HK-2 (cell line): ENCODE results near the gene CNTN4.

Experiments used
- DNase-seq: peaks from one replicate; pipeline ENCODE4 v3.0.0-alpha.2; 2018; ENCODE audit not compliant: unreplicated experiment

CNTN4 gene

GRCh38 chr3:2148561-2149340 is 50.1 kb downstream of the CNTN4 start:
- DNase-seq = no peak

- no peak for DNase-seq
Observed at GRCh38 chr3:2153053-2153452, 54.4 kb downstream of the CNTN4 start.

GRCh38 chr3:2153547-2153946 is 54.9 kb downstream of the CNTN4 start:
- no peak for DNase-seq

- DNase-seq = no peak
Observed at GRCh38 chr3:2154621-2155020, 56.0 kb downstream of the CNTN4 start.

GRCh38 chr3:2156244-2156847 is 57.7 kb downstream of the CNTN4 start:
- no peak for DNase-seq

GRCh38 chr3:2158828-2159227 is 60.2 kb downstream of the CNTN4 start:
- no peak for DNase-seq

GRCh38 chr3:2166552-2166951 is 67.9 kb downstream of the CNTN4 start:
- no peak for DNase-seq

- DNase-seq = no peak
Observed at GRCh38 chr3:2172561-2173171, 74.0 kb downstream of the CNTN4 start.

GRCh38 chr3:2180634-2181033 is 82.0 kb downstream of the CNTN4 start:
- no peak for DNase-seq

GRCh38 chr3:2198776-2199279 is 100.2 kb downstream of the CNTN4 start:
- no peak for DNase-seq

GRCh38 chr3:2204054-2204453 is 105.4 kb downstream of the CNTN4 start:
- DNase-seq = no peak

GRCh38 chr3:2205692-2206091 is 107.0 kb downstream of the CNTN4 start:
- DNase-seq = no peak

GRCh38 chr3:2206536-2206935 is 107.9 kb downstream of the CNTN4 start:
- no peak for DNase-seq

GRCh38 chr3:2211568-2211967 is 112.9 kb downstream of the CNTN4 start:
- no peak for DNase-seq

GRCh38 chr3:2212206-2212605 is 113.5 kb downstream of the CNTN4 start:
- no peak for DNase-seq

- no peak for DNase-seq
Observed at GRCh38 chr3:2218375-2218774, 119.7 kb downstream of the CNTN4 start.

- DNase-seq = no peak
Observed at GRCh38 chr3:2218816-2219215, 120.2 kb downstream of the CNTN4 start.

GRCh38 chr3:2236203-2236602 is 137.5 kb downstream of the CNTN4 start:
- no peak for DNase-seq

GRCh38 chr3:2244137-2244536 is 145.5 kb downstream of the CNTN4 start:
- no peak for DNase-seq

GRCh38 chr3:2246873-2247648 is 148.4 kb downstream of the CNTN4 start:
- no peak for DNase-seq

- no peak for DNase-seq
Observed at GRCh38 chr3:2247831-2248230, 149.2 kb downstream of the CNTN4 start.

- DNase-seq = no peak
Observed at GRCh38 chr3:2250783-2251182, 152.1 kb downstream of the CNTN4 start.
